Neutrophil (primary cell): ENCODE data around the gene SCGN.

ENCODE experiments used
- H3K27ac ChIP-seq: fragments of 200-600 bp; sonication (generic); 2 replicates; pipeline ENCODE4 v1.5.1; 2016; ENCODE audit warnings: mild to moderate bottlenecking, moderate library complexity
- H3K27me3 ChIP-seq: fragments of 200-600 bp; sonication (generic); 2 replicates; pipeline ENCODE4 v1.6.0; 2016; ENCODE audit warnings: mild to moderate bottlenecking
- H3K36me3 ChIP-seq: fragments of 200-600 bp; sonication (generic); 2 replicates; pipeline ENCODE4 v1.5.1; 2017
- H3K4me1 ChIP-seq, 2 experiments: fragments of 200-600 bp in 1 of 2; sonication (generic) in 1 of 2; 1 replicate in 1 of 2; 2 replicates in 1 of 2; pipeline versions ENCODE4 v1.5.1 to v1.6.1; 2013 to 2016; ENCODE audit warnings: low read depth in 1 of 2, low read length in 1 of 2, mild to moderate bottlenecking in 1 of 2, moderate library complexity in 1 of 2; ENCODE audit not compliant: control insufficient read depth in 1 of 2, insufficient read depth in 1 of 2
- H3K4me3 ChIP-seq, 2 experiments: fragments of 200-600 bp in 1 of 2; sonication (generic) in 1 of 2; 1 replicate in 1 of 2; 2 replicates in 1 of 2; pipeline ENCODE4 v1.5.1; 2013 to 2016; ENCODE audit warnings: low read depth in 1 of 2, low read length in 1 of 2, mild to moderate bottlenecking in 1 of 2, moderate library complexity in 1 of 2
- H3K9me3 ChIP-seq: fragments of 200-600 bp; sonication (generic); 2 replicates; pipeline ENCODE4 v1.5.1; 2016
- TF ChIP-seq, protein P1 (sequence below): fragments of 200-600 bp; sonication (generic); IDR thresholded peaks from 2 replicates; pipeline ENCODE4 v1.5.1; 2016; ENCODE audit warnings: antibody characterized with exemption

SCGN gene

DNA sequence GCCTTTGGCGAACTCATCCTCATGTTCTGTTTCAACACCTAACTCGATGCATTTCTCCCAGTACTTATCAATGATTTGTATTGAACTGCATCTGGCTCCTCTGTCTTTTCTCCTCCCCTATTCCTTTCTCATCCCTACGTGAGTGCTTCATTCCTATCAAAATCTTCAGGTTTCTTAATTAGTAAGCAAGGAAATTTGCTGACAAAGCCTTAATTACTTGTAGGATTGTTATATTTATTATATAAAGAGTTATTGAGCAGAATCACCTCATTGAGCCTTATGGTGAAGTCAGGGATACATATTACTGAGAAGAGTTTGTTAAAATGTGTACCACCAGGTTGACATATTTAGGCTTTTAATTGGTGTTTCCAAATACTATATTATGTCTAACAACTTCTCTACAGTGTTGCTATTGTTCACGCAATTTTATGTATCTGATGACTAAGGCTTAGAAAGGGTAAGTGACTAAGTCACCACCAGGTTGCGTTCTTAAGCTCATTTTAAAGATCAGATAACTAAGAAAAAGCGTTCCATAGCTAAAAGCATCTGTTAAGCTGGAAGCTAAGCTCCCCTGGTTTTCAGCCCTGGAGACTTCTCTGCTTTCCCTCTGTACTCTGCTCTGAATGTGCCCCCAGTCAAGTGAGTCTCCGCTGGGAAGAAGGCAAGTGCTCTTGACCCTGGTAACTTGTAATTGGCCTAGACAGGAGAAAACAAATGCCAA is 18.9 kb downstream of the SCGN start:
- H3K9me3 ChIP-seq = no peaks in the 10 kb centered on the region
- H3K36me3 ChIP-seq = no peaks in the 10 kb centered on the region
- H3K27me3 ChIP-seq = no peaks in the 10 kb centered on the region
- no peaks in the 10 kb centered on the region for H3K4me1 ChIP-seq
- TF ChIP-seq, protein P1, sequence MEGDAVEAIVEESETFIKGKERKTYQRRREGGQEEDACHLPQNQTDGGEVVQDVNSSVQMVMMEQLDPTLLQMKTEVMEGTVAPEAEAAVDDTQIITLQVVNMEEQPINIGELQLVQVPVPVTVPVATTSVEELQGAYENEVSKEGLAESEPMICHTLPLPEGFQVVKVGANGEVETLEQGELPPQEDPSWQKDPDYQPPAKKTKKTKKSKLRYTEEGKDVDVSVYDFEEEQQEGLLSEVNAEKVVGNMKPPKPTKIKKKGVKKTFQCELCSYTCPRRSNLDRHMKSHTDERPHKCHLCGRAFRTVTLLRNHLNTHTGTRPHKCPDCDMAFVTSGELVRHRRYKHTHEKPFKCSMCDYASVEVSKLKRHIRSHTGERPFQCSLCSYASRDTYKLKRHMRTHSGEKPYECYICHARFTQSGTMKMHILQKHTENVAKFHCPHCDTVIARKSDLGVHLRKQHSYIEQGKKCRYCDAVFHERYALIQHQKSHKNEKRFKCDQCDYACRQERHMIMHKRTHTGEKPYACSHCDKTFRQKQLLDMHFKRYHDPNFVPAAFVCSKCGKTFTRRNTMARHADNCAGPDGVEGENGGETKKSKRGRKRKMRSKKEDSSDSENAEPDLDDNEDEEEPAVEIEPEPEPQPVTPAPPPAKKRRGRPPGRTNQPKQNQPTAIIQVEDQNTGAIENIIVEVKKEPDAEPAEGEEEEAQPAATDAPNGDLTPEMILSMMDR = no peak
- no peak overlapping the region for H3K4me3 ChIP-seq
- H3K27ac ChIP-seq = no peak overlapping the region

GRCh38 chr6:25671652-25672051 is 19.6 kb downstream of the SCGN start:
- Histone ChIP-seq H3K27me3 (no peaks in the 10 kb centered on the region), H3K27ac (no peak overlapping the region)

GRCh38 chr6:25675167-25675566 is 23.2 kb downstream of the SCGN start:
- TF ChIP-seq, protein P1 = no peak
- H3K9me3 ChIP-seq = no peaks in the 10 kb centered on the region
- H3K36me3 ChIP-seq = no peaks in the 10 kb centered on the region
- H3K4me1 ChIP-seq = no peaks in the 10 kb centered on the region
- no peak overlapping the region for H3K4me3 ChIP-seq
- H3K27ac ChIP-seq = no peak overlapping the region
- H3K27me3 ChIP-seq = no peaks in the 10 kb centered on the region

More at GRCh38 chr6:25671652-25672051, 19.6 kb downstream of the SCGN start:
- H3K4me1 ChIP-seq = no peaks in the 10 kb centered on the region
- H3K4me3 ChIP-seq = no peak overlapping the region
- no peaks in the 10 kb centered on the region for H3K9me3 ChIP-seq
- TF ChIP-seq, protein P1 = no peak
- H3K36me3 ChIP-seq = no peaks in the 10 kb centered on the region

DNA sequence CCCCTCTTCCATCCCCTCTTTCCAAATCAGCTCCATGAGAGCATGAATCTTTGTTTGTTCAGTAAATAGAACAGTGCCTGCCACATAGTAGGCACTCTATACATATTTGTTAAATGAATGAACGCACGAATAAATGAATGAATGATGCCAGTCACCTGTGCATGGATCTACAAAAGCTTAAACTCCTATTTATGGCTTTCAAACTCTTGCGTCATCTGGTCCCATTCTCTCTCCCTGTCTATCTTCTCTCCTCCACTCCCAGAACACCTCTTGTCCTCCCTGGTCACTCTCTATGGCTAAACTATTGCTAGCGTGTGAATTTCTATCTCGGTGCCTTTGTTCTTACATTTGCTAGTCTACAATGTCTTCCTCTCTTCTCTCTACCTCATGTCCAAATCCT is 24.8 kb downstream of the SCGN start:
- Histone ChIP-seq H3K36me3 (no peaks in the 10 kb centered on the region), H3K4me1 (no peaks in the 10 kb centered on the region), H3K4me3 (no peak overlapping the region), H3K27me3 (no peaks in the 10 kb centered on the region), H3K27ac (no peak overlapping the region), H3K9me3 (no peaks in the 10 kb centered on the region)
- TF ChIP-seq, protein P1 = no peak

DNA sequence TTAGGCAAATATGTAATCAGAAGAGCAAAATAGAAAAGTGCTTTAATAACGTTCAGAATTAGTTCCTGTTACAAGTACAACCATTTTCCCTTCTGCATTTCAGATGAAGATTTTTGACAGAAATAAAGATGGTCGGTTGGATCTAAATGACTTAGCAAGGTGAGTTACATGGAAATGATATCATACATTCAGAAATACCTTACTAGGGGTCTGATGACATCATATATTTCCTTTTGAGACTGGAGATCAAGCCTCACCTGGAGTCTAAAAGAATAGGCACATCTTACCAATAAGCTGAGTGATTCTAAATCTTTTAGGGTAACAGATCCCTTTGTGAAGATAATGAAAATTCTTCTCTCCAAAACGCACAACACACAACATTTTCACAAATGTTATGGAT is 29.8 kb downstream of the SCGN start:
- TF ChIP-seq, protein P1 = no peak

More for the DNA sequence above, 29.8 kb downstream of the SCGN start:
- Histone ChIP-seq H3K27me3 (no peaks in the 10 kb centered on the region), H3K36me3 (no peaks in the 10 kb centered on the region), H3K9me3 (no peaks in the 10 kb centered on the region), H3K4me3 (no peak overlapping the region), H3K4me1 (no peaks in the 10 kb centered on the region), H3K27ac (no peak overlapping the region)
